GM21447 (cell line): ENCODE data around the gene PM20D1.

Source experiments
- ATAC-seq: cut with Tn5 transposase; IDR thresholded peaks from one replicate; pipeline ENCODE4 v1.9.1; 2021; ENCODE audit not compliant: unreplicated experiment

Gene PM20D1

GRCh38 chr1:205809942-205810345, 40.0 kb downstream of the PM20D1 start:
- ATAC-seq: no peak

GRCh38 chr1:205809469-205809868, 40.5 kb downstream of the PM20D1 start:
- ATAC-seq: no peak

DNA sequence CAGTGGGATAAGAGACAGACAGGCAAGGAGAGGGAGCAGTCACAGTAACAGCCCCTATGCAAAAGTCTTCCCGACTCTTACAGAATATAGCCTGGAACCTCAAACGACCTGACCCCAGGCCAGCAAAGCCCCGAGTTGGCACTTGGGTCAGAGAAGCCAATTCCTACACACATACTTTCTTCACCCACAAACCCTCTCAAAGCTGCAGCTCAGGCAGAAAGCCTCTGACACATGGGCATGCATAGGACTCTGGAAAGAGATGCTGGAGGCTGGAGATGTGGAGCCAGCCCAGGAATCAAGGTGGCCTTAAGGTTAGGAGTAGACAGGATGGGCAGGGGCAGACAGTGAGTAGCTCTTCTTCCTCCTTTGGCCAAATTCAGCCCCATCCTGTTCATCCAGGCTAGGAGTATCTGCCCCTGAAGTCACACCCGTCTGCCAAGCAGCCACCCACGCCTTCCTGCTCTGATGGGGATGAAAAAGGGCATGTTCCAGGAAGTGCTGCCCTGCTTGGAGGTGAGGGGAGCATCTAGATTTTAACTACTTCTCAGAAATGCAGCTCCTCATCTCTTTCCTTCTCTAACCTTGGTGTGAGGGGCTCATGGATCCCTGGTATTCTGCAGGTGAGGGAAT, 44.7 kb downstream of the PM20D1 start:
- no peak for ATAC-seq

DNA sequence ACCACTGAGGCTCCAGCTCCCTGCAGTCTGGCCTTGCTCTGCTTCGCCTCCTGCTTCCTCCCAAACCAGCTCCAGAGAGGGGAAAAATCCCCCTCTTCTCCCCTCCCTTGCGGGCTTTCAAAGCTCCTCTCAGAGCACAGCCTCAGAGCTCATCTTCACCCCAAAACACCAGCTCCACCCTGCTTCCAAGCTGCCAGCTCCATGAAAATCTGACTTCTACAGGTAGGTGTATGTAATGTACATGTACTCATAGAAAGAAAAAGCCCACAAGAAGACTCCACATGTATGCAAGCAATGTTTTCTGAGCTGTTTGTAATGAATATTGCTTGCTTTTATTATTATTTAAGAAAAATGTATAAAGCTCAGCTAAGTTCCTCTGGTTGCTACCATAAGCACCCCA, 45.3 kb downstream of the PM20D1 start:
- ATAC-seq: no peak

DNA sequence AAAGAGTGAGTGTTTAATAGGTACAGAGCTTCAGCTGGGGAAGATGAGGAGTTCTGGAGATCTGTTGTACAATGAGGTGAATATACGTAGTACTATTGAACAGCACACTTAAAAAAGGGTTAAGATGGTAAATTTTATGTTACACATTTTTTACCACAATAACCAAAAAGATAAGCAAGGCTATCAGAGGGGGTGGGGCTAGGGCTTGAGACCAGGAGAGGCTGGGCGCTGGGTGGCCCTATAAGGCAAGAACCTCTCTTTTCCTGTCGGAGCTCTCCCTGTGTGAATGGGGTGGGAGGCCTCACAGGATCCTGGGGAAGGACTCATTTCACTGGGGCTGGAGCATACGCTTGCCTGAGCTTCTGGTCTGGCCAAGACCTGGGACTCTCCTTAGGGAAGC, 45.9 kb downstream of the PM20D1 start:
- ATAC-seq: no peak

- ATAC-seq: no peak
Observed at GRCh38 chr1:205802060-205802459, 47.9 kb downstream of the PM20D1 start.

DNA sequence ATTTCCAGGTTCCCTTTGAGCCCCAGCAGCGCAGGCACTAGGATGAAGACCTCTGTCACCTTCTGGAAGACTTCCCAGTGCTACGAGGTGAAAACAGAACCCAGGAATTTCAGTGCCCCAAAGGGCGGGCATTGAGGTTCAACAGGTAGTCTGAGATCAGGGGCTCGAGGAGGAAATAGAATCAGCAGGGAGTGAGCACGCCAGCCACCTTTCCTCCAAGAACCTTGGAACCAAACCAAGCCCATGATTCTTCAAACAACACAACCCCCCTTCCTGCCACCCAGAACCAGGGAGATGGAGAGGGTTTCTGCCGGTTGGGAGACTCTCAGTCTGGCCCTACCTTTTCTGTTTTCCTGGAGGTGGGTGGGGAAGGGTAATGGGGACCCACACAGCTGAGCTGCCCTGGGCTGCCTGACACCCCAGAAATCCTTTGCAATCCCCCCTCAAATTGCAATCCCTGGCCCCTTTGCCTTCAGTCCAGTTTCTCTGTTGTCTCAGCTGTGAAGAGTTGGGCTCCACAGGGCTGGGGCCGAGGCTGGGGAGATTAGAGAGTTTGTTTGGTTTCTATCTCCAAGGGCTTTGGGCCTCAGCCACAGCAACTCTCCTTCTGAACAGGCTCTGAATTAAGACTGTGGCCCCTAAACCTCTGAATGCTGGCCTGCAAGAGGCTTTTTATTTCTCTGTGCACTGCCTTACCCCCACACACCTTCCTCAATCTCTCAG, 48.8 kb downstream of the PM20D1 start:
- ATAC-seq: no peak

DNA sequence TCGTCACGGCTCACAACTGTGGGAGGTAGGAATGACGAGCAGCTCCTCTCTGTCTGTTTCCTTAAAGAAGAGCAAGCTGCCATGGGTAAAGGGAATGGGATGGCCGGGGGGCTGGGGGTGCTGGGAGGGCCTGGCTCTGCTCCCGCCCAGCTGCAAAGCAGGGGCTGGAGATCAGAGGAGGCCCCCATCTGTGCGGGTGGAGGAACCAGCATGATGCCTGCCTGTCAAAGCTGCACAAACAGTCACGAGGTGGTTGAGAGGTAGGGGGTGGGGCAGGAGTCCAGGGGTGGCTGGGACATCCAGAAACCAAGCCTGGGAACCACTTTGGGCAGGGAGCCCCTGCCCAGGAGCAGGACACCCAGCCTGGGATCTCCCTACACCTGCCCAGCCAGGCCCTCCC, 49.5 kb downstream of the PM20D1 start:
- ATAC-seq: no peak

- ATAC-seq: no peak
Observed at GRCh38 chr1:205798577-205798976, 51.4 kb downstream of the PM20D1 start.

DNA sequence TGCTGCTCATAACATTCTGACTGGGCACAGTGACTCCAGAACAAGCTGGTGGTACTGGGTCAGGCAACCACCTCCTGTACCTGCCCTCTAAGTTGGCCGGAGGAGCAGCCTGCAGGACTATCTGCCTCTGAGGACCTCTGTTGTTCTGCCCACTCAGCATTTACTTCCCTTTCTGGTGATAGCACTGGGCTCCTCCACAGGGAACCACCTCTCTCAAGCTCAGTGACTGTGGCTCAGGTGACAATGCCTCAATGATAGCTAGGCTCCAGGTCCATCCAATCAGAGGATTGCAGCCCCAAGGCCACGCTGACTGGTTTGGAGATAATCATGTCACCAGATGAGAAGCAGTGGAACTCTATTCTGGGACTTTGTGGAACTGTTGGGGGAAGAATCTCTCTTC, 52.8 kb downstream of the PM20D1 start:
- ATAC-seq: no peak

- no peak for ATAC-seq
Observed at GRCh38 chr1:205794011-205794730, 55.8 kb downstream of the PM20D1 start.

DNA sequence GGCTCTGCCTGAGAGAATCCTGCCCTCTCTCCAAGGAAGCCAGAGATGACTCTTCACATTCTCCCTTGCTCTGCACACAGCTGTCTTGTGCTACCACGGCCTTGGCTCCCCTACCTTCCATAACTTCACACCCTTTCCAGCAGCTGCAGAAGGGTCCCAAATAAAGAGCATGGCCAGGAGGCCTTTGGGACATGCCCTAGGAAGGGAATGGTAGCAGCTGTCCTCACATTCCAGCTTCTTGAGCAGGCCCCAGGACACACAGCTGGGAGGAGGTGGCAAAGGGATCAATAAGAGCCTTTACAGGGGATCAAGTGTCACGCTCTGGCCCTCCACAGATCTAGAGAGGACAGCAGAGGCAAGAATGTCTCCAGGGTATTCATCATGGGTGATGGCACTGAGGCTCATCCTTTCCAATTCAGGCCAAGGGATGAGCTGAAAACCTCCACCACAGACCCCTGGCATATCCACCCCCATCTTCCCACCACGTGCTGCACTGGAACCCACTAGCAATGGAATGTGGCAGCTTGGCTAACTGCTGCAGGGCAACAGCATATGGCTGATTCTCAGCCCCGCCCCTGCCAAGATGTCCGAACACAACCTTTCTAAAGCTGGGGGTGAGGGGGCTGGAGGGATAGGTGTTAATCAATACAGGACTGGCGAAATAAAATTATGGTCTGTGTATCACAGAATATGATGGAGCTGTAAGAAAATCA, 56.8 kb downstream of the PM20D1 start:
- no peak for ATAC-seq

- ATAC-seq: no peak
Observed at GRCh38 chr1:205792481-205792881, 57.5 kb downstream of the PM20D1 start.

- ATAC-seq: no peak
Observed at GRCh38 chr1:205791568-205792180, 58.3 kb downstream of the PM20D1 start.

DNA sequence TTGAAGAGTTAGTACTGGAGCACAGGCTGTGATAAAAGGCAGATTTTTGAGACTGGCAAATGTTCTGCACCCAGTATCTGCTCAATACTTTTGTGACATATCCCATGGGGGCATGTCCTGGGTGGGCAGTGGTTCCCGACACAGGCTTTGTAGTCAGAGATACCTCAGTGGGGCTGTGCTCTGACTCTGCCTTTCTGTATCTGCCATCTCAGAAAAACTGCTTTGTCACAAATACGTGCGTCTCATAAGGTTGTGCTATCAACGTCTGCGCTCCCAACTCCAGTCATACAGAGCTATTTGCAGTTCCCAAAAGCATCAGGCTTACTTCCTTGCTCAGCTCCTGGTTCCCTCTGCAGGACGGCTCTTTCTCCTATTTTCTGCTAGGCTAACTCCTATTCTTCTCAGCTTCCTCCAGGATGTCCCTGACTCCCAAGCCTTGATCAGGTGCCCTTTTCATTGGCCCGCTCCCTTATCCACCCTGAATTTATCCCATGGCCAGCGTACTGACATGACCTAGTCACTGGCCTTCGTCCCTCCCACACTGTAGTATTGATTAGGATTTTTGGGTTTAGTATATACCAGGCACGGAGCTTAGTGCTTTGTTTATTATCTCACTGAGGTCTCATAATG, 62.5 kb downstream of the PM20D1 start:
- no peak for ATAC-seq

- no peak for ATAC-seq
Observed at GRCh38 chr1:205786601-205787000, 63.3 kb downstream of the PM20D1 start.

DNA sequence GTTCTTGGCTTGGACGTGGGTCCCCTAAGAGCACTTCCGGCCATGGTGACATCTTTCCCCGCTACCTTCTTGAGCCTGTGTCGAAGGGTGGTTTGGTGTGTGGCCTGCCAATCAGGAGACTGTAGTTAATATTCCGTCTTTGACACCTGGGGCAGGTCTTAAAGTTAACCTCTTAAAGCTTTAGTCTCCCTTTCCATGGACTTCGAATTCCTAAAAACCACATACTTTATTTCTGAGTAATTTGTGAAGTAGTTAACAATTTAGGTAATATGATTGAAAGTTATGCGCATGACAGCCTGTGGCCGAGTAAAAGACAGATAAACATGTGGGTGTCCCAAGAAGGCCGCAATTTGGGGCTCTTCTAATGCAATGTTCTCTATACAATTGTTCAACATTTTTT, 64.5 kb downstream of the PM20D1 start:
- no peak for ATAC-seq

DNA sequence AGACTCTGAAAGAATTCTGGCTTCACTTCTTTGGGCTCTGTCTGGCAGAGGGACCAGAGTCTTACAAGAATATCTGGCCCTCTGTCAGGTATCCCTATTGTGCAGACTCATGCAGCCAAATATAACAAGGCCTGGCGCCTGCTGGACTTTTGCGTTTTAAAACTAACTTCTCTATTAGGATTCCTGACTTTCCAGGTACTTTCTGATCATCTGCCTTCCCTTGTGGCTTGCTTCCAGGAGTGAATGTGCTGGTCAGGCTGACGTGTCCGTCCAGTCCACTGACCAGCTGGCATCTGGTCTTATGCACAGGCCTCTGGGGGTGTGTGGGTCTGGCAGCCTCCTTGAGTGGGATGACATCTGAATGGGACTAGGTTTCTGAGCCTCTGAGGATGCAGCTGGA, 66.0 kb downstream of the PM20D1 start:
- ATAC-seq: no peak

DNA sequence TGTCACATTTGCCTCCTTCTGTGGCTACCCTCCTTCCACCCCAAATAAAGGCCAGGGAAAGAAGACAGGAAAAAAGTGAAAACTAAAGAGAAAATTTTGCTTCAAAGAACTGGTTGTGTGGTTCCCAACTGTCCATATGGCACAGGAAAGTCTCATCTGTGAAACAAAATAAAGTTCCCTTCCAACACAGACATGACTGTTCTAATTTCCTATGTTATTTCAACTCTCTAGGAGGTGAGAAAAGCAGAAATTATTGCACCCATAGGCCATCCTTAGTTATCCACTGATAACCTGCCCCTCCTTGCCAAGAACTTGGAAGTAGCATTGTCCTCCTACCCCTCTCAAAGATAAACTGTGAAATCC, 66.5 kb downstream of the PM20D1 start:
- no peak for ATAC-seq

DNA sequence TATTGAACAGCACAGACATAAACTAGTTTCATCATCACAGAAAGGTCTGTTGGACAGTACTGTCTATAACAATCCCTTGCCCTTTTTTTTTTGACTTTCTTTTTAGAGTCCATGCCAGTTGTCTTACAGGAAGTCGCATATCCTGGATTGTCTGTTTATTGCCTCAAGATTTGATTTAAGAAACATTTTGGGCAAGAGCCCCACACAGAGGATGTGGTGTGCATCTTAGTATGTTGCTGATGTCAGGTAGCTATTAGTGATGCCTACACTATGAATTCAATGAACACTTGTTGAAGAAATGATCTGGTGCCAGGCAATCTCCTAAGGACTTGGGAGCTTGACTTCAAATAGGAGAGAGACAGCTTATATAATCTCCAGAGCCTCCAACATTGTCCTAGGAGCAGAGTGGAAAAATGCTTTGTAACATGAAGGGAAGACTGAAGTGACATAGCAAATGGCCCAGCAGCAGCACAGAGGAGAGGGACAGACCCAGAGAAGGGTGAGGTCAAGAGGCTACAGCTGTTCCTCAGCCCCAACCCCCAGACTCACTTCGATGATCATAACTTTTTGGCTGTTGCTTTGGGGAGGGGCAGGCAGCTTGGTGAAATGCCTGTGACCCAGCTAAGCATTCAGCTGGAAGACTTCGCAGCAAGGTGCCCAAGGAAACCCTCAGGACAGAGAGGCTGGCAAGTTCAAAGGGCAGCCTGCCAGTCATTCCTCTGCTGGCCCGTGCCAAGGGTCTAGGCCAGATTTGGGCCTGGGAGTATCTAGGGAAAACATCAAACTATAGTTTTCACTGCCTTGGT, 67.1 kb downstream of the PM20D1 start:
- no peak for ATAC-seq
